Fibroblast of villous mesenchyme (primary cell): Measurements from ENCODE around the gene CRIP3. TPM values are rescaled to one million over a fixed set of nuclear protein-coding genes. Genes with fewer than 3 reads are reported as not detected.

Source experiments
- DNase-seq: peaks from one replicate; pipeline ENCODE4 v3.0.0-alpha.2; 2010; ENCODE audit warnings: low read depth
- H3K4me3 ChIP-seq: 2 replicates; pipeline ENCODE4 v1.5.1; 2011; ENCODE audit warnings: low read depth, mild to moderate bottlenecking, low read length
- CTCF ChIP-seq: IDR thresholded peaks from 2 replicates; pipeline ENCODE4 v1.5.1; 2012; ENCODE audit warnings: low read depth, mild to moderate bottlenecking, low read length; ENCODE audit not compliant: insufficient read depth
- total RNA-seq: library from RNA; depleted of rRNA; stranded (reverse); fragments of >200 nt; gene quantifications from 2 replicates; pipeline ENCODE4 v1.2.3, GENCODE V29; 2012

Gene CRIP3
- total RNA-seq, 1 donor: not detected

GRCh38 chr6:43274127-43274915, 34.3 kb downstream of the CRIP3 start:
- DNase-seq: no peak
- H3K4me3 ChIP-seq: no peak overlapping the region

GRCh38 chr6:43273707-43274106, 34.9 kb downstream of the CRIP3 start:
- no peak for DNase-seq
- H3K4me3 ChIP-seq: no peak overlapping the region
- no peak for TF ChIP-seq CTCF

More at GRCh38 chr6:43274127-43274915, 34.3 kb downstream of the CRIP3 start:
- TF ChIP-seq CTCF: no peak

GRCh38 chr6:43271944-43272343, 36.7 kb downstream of the CRIP3 start:
- TF ChIP-seq CTCF: no peak
- no peak overlapping the region for H3K4me3 ChIP-seq
- DNase-seq: no peak

- DNase-seq: no peak
- no peak for TF ChIP-seq CTCF
- H3K4me3 ChIP-seq: no peak overlapping the region
Observed at GRCh38 chr6:43271103-43271815, 37.4 kb downstream of the CRIP3 start.

- TF ChIP-seq CTCF: no peak
- DNase-seq: no peak
- peak overlapping the region; percentile 44 for H3K4me3 ChIP-seq
Observed at GRCh38 chr6:43269273-43270007, 39.2 kb downstream of the CRIP3 start.

GRCh38 chr6:43268782-43269272, 39.8 kb downstream of the CRIP3 start:
- no peak for TF ChIP-seq CTCF
- DNase-seq: no peak
- H3K4me3 ChIP-seq: no peak overlapping the region
